Cortex of kidney (tissue), 1 donor: ENCODE measurements around the gene SMTNL1.

Experiments
- DNase-seq: peaks from one replicate; lab custom pipeline; 2025; lab: John Stamatoyannopoulos, UW

The SMTNL1 gene

GRCh38 chr11:57536947-57537619 is at the start of gene SMTNL1:
Gene SMTNL1, plus strand, starts transcription at chr11:57537595. Its CDS starts 5,048 bp downstream, at chr11:57542643.
- DNase-seq = no peak

GRCh38 chr11:57487920-57488659 is 49.3 kb upstream of the SMTNL1 start:
- no peak for DNase-seq

- DNase-seq = no peak
These were observed 46.7 kb upstream of the SMTNL1 start for GRCh38 chr11:57490456-57491248.

GRCh38 chr11:57491371-57492061 is 45.9 kb upstream of the SMTNL1 start:
- DNase-seq = no peak

DNA sequence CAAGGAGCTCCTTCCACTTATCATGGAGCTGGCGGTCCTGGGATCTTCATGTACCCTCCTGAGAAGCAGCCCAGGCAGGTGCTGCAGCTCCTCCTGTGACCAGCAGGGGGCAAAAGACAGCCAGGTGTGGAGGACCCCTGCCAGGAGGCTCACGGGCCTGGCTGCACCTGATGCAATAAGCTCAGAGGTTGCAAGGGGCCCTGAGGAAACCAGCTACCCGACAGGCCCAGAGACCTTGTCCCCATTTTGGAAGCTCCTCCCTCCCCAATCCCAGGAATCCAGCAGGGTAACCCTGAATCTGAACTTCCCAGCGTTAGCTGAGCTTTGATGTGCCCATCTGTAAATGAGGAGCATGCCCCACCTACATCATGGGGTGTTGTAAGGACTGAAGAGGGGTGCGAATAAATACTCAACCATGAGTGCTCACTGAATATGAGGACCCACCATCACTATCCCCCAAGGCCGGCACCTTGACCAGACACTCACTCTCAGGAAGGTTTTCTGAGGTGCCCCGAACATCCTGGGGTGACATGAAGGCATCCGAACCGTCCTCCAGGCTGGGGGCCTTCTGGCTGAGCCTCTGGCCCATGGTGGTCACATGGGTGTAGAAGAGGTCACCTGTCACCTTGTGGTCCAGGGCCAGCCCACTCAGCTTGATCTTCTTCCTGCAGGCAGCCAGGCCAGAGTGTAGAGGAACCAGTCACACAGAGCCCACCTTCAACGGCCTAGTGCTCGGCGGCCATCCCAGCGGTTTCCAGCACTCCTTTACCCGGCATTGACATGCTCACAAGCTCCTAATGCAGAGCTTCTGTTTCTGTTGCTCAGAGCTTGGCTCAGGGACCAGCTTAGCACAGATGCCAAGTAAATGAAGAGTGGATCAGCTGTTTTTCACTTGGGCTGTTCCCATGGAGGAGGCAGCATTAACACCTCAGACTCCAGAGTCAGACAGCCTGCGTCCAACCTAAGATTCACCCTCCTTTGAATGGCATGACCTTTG is 43.6 kb upstream of the SMTNL1 start:
- DNase-seq = no peak

DNA sequence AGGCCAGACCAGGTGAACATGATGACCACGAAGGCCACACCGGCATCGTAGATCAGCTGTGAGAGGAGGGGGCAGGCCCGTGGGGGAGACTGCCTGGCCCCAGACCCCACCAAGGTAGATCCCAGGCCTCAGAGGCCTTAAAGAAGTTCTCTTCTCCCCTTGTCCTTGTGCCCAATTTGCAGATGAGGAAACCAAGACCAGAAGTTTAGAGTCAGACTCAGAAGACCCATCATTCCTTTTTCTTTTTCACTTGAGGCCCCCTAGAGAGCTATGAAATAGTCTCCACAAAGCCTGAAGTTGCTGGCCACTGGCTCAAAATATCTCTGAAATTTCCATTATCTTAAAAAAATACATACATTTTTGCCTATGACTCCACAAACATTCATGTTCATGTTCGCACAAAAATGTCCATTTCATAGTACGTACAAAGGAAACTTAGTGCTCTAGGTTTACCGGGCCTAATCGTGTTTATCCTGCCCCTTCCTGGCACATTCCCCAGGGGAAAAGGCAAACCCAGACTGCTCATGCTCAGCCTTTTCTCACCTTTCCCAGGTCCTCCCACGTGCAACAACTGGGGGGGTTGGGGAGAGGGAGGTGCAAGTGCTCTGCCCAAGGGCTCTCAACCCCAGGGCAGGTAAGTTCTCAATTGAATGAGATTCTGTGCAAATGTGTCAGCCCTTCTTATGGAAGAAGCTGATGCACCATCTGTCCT is 41.1 kb upstream of the SMTNL1 start:
- no peak for DNase-seq

DNA sequence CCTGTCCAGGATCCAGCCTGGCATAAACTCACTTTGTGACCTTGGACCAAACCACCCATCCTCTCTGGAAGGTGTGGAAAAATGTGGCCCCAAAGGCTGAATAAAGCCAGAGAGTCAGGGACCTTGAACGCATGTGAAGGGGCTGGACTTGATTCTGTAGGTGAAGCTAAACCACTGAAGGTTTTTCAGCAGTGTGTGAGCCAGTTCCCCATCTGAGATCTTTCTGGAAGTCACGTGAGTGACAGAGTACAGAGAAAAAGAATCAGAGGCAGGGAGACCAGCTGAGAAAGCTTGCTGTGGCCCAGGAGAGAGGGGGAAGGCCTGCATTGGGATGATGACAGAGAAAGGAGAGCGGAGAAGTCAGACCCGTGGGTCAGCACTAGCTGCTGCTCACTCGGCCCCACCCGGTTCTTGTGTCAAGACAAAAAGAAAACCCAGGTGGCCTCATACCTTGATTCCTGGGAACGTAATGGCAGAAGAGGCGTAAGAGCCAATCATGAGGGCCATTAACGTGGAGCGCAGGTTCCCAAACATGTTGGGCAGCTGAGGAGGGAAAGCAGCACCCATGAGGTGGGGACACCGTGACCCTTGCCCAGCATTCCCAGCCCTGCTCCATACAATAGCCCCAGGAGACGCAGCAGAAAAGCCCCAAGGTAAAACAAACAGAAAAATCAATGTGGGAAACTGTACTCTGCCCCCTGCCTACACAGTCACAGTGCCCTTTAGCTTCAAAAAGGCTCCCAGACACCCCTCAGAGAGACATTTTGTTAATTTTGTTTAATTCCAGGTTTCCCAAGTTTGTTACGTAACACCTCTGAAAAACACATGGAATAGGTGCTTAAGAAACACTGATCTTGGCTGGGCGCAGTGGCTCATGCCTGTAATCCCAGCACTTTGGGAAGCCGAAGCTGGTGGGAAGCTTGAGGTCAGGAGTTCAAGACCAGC is 39.8 kb upstream of the SMTNL1 start:
- DNase-seq = no peak

- DNase-seq = no peak
These were observed 38.9 kb upstream of the SMTNL1 start for GRCh38 chr11:57498540-57498939.

DNA sequence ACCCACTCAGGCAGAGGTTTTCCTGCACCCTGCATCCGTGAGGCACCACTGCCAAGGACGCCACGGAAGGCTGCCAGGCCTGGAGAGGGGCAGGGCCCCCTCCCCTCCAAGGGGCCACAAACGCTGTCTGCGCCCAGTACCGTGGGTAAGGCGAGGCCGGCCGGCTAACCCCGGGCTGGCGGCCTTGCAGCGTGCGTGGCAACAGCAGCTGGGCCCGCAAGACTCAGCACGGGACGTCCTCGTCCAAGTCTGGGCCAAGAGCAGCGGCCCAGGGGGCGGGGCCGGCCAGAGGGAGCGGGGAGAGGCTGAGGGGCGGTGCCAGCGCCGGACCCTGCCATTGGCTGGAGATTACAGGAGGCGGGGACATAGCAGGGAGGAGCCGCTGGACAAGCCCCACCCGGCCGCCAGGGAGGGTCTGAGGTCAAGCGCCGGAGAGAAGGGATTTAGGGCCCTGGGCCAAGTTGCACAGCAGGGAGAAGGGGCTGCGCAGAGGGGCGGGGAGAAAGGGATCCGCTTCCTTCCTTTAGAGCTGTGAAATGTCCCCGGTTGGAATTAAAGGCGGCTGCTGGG is 37.9 kb upstream of the SMTNL1 start:
- DNase-seq = peak; percentile 42

DNA sequence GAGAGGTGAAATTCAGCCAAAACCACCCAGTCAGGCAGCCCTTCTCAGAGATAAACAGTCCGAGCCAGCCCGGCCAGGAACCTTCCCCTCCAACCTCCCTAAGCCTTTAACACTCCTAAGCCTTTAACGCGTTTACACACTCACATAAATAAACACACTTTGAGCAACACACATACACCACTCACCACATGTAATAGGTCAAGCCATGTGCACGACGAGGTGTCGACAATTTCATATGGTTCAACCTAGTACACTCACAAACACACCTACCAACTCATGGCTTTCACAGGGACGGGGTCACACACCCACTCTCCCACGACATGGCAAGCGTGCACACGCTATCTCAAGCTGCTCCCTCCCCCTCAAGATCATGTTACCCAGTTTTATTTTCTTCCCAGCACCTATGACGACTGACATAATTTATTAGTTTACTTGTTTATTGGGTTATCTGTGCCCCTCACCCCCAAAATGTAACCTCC is 37.4 kb upstream of the SMTNL1 start:
- no peak for DNase-seq

DNA sequence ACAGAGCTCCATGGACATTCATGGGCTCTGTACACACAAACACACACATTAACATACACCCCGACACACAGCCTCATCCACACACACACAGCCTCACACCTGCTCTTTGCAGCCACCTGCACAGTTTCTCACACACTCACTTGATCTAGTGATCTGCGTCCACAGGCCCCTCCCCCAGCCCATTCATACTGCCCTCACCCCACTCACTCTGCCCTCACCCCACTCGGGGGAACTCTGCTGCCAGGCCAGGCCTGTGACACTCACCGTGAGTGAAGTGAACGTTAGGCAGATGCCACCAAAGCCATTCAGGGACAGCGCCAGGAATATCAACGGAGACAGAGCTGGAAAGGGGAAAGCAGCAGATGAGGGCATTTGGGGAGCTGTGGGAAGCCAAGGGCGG is 36.9 kb upstream of the SMTNL1 start:
- no peak for DNase-seq

DNA sequence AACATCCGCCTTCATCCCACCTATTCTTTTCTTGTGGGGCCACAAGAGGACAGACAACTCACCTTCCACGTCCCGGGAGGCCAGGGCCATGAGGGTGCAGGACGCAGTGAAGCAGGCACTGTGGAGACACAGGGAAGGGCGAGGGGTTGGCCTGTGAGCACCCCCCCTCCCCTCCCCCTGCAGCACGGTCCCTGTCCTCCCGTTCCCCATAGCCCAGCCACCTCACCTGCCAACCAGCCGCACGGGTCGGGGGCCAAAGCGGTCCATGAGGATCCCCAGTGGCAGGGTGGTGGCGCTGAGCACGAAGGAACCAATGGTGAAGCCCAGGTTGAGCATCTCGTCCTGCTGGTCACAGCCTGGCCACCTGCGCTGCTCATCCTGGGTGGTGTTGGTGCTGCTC is 36.5 kb upstream of the SMTNL1 start:
- no peak for DNase-seq

DNA sequence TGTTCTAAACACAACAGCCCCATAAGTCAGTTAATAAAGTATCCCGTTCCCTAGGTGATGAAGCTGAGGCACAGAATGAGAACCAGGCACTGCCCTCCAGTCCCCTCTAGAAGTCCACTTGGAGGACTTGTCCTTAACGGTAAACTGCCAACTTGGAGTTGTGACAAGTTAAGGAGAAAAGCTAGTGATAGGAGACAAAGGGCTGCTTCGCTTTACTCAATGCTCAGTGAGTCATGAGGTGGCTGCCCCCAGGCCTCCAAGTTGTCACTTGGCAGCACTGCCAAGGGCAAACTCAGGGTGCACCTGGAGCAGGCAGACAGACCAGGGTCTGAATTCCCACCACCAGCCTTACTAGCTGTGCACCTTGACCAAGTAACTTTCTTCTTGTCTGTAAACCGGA is 35.4 kb upstream of the SMTNL1 start:
- no peak for DNase-seq

DNA sequence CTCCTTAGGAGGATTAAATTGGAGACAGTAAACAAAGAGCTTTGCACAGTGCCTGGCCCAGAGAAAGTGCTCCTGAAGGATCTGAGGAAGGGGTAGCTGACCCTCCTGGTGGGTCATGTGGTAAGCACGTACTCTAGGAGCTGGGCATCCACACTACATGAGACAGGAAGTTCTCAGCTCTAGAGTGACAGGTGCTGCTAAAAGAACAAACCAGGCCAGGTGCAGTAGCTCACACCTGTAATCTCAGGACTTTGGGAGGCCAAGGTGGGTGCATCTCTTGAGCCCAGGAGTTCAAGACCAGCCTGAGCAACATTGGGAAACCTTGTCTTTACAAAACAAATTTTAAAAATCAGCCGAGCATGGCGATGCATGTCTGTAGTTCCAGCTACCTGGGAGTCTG is 35.0 kb upstream of the SMTNL1 start:
- no peak for DNase-seq

- no peak for DNase-seq
These were observed 34.5 kb upstream of the SMTNL1 start for GRCh38 chr11:57502870-57503269.

DNA sequence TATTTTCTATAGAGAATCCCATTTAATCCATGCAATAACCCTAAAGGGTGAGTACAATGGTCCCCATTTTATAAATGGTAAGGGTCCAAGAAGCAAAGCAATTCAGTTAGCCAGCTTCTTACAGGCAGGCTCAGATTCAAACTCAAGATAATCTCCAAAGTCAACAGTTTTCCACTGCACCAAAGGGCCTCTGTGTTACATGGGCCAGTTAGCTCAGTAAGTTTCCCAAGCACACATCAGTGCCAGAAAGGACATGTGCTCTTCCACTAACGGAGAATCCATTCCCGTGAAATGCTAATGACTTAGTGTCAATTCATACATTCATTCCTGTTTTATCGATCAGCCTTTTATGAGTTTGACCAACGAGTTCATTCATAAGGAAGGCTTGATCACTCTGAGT is 32.9 kb upstream of the SMTNL1 start:
- no peak for DNase-seq

DNA sequence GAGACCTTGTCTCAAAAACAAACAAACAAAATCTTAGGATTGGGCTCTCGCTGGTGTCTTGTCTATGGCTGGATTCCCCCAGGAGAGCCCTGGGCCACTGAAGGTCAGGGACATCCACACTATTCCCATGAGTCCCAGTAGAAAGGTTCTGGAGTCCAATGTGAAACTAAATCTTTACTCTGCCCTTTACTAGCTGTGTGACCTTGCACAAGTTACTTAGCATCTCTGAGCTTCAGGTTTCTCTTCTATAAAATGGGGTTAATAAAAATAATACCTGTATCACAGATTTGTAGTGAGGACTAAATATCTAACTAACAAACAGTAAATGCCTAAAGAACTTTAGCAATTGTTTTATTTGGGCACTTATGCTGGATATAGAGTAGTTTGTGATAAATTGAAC is 30.9 kb upstream of the SMTNL1 start:
- DNase-seq = no peak

GRCh38 chr11:57508341-57509170 is 28.8 kb upstream of the SMTNL1 start:
- no peak for DNase-seq
